ENCODE results near the gene OTOA.
"Not testable (repeated sequence)": the region's sequence is repeated elsewhere in the genome, so short reads cannot be mapped to it uniquely, and the experiment has no call there.

Gene OTOA

GRCh38 chr16:21683184-21683583 is 19.4 kb downstream of the OTOA start:
- no peak for DNase-seq

GRCh38 chr16:21684199-21684598 is 20.4 kb downstream of the OTOA start:
- DNase-seq, result peak; percentile 27

- no peak for DNase-seq
Measured at GRCh38 chr16:21685034-21685455, 21.3 kb downstream of the OTOA start.

DNA sequence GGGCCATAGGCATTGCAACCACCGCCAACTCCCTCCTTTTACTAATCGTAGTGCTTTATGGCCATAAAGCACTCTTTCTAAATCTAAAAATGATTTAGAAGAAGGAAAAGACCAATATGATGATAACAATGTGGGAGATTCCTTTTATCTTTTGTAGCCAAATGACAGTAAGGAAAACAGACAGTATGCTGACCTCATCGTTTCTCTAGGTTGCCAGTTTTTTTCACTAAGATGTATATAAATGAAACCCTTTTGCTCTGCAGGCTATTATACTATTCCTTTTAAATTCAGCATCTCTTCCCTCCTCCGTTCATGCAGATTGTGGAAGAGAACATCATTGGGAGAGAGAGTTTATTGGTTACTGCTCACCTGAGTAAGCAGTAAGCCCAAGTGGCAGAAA is 25.3 kb downstream of the OTOA start:
- DNase-seq, result no peak

DNA sequence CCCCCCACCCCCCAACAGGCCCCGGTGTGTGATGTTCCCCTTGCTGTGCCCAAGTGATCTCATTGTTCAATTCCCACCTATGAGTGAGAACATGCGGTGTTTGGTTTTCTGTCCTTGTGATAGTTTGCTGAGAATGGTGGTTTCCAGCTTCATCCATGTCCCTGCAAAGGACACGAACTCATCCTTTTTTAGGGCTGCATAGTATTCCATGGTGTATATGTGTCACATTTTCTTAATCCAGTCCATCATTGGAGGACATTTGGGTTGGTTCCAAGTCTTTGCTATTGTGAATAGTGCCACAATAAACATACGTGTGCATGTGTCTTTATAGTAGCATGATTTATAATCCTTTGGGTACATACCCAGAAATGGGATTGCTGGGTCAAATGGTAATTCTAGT is 27.2 kb downstream of the OTOA start:
- not testable (repeated sequence) for DNase-seq

DNA sequence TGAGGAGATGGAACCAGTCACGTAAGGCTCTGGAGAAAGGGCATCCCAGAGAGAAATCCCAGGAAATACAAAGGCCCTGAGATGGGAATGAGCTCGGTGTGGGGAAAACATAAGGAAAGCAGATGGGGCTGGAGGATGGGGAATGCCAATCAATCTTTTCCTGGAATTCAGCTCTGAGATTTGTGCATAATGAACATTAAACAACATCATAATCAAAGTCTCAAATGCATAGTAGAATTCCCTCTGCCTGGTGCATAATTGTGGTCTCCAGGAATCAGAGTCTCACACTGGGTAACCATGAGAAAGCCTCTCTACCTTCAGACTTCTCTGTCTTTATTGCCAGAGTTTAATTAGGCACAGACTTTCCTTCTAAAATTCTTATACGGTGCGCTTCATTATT is 30.8 kb downstream of the OTOA start:
- no peak for DNase-seq

DNA sequence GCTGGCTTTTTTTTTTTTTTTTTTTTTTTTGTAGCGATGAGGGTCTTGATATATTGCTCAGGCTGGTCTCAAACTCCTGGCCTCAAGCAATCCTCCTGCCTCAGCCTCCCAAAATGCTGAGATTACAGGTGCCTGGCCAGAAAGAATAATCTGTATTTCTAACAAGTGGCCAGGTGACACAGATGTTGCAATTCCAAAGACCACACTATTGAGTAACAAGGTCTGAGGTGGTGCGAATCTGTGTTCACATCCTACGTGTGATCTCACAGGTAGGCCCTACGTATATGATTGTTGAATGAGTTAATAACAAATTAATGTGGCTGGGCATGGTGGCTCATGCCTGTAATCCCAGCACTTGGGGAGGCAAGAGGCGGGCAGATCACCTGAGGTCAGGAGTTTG is 33.3 kb downstream of the OTOA start:
- DNase-seq, result no peak

DNA sequence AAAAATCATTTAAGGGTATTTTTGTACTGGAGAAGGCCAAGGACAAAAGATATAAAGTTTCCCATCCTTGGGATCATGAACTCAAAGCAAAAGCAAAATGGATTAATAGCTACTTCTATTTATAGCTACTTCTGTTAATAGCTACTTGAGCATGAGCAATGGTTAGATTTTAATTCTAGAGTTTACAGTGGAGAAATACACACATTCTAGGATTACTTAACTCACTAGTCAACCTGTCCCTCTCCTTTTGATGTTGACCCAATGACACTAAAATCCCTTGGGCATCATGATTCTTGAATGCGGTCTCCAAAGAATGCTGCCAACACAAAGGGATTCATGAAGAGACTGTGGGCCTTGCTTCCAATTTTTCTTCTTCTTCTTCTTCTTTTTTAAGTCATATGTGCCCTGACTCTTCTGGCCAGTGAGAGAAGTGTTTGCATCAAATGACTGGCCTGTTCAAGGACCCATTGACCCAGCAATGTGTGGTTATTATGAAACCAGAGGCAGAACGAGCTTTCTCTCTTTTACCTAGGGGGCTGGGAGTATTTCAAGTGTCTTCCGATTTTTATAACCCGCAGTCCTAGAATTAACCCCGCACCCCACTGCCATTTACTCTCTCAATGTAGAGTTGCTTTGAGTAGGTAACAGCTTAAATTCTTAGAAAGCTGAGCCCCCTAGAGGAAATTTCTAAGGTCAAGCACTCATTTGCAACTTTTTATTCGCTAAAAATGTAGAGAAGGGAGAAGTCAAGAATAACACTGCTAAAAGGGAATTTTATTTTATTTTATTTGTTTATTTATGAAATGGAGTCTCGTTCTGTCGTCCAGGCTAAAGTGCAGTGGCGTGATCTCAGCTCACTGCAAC is 34.6 kb downstream of the OTOA start:
- no peak for DNase-seq

DNA sequence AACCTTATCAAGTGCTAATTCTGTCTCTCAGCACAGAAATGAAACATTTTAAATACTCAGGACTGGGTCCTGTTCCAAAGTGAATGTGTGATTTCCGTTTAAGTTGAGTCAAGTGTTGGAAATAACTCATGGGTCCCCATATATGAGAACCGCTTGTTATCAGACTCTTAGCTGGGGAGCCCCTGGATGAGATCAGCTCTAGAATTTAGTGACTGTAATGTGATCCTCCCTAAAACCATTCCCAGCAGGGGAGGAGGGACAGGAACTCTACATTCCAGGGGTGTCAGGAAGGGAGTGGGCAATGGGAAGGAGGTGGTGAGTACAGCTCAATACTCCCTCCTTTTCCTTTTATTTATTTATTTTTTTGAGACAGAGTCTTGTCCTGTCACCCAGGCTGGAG is 37.5 kb downstream of the OTOA start:
- no peak for DNase-seq

GRCh38 chr16:21702276-21702675 is 38.5 kb downstream of the OTOA start:
- no peak for DNase-seq

DNA sequence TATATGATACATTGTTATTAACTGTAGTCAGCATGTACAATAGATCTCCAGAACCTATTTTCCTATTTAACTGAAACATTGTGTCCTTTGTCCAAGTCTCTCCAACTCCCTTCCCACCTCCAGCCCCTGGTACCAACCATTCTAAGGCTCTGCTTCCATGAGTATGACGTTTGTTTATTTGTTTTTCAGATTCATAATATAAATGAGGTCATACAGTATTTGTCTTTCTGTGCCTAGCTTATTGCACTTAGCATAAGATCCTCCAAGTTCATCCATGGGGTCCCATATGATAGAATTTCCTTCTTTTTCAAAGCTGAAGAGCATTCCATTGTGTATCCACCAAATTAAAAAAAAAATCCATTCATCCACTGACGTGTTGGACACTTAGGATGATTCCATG is 39.4 kb downstream of the OTOA start:
- no peak for DNase-seq

DNA sequence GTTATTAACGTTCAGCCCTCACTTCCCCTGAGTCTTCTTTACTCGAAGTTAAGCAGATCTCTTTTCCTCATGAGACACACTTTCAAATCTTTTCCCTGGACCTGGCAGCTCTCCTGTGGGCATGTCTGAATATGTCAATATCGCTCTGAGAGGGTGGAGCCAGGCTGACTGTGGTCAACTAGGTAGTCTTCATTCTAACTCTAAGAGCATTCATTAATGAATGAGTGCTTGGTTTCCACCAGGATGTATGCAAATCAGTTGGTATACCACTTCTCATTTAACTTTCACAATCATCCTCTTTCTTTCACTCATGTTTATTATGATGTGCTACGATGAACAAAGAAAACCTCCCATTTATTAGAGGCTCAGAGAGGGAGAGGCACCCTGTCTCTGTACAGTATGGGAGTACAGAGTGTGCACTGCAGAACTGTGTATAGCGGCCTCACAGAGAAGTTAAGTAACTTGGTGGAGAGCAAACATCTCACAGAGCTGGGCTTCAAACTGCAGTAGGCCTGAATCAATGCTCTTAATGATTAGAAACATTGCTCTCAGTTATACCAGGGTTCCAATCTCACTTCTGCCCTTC is 39.9 kb downstream of the OTOA start:
- no peak for DNase-seq

DNA sequence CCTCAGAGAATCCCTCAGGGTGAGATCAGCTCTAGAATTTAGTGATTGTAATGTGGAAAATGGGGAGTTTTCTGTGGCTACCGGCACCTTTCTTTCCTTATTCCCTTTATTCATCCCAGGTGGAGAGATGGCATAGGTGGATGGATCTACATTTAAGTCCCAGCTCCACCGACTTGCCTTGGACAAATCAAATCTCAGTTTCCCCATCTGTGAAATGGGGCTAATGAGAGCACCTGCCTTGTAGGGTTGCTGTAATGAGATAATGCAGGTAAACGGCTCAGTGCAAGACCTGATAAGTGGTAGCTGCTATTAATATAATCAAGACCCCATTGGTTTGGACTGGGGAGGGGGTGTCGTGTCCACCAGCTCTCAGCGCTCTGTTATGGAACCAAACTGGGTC is 40.5 kb downstream of the OTOA start:
- DNase-seq, result no peak

GRCh38 chr16:21704733-21705132 is 41.0 kb downstream of the OTOA start:
- DNase-seq, result no peak

DNA sequence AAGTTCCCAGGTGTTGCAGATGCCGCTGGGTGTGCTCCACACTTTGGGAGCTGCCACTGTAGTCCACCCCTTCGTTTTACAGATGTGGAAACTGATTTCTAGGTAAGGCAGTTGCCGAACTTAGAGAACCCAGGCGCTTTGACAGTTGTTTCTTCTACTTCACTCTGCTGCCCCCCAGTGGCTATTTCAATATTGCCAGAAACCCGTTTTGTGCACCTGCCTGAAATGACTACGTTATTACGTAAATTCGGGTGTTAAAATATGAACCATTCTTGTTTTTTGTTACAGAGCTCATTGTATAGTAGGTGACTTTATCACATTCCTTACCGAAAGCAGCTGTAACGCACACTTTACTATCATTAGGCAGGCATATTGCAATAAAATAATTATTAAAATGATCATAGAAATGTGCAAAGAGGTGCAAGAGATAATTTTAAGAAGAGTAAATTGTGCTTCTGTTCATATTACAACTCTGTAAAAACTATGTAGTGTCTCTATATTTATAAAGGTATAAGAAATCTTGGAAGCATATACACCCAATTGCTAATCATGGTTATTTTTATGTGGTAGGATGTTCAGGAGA is 44.9 kb downstream of the OTOA start:
- DNase-seq, result peak; percentile 87

- DNase-seq, result no peak
Measured at GRCh38 chr16:21710938-21711337, 47.2 kb downstream of the OTOA start.

GRCh38 chr16:21713549-21714368 is 50.0 kb downstream of the OTOA start:
- no peak for DNase-seq

DNA sequence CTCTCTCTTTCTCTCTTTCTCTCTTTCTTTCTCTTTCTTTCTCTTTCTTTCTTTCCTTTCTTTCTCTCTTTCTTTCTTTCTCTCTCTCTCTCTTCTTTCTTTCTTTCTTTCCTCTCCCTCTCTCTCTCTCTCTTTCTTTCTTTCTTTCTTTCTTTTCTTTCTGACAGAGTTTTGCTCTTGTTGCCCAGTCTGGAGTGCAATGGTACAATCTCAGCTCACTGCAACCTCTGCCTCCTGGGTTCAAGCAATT is 50.5 kb downstream of the OTOA start:
- DNase-seq, result not testable (repeated sequence)

GRCh38 chr16:21717608-21718007 is 53.8 kb downstream of the OTOA start:
- DNase-seq, result no peak

- no peak for DNase-seq
Measured at GRCh38 chr16:21719283-21719682, 55.5 kb downstream of the OTOA start.

- DNase-seq, result no peak
Measured at GRCh38 chr16:21720533-21720932, 56.8 kb downstream of the OTOA start.

- no peak for DNase-seq
Measured at GRCh38 chr16:21722771-21723455, 59.1 kb downstream of the OTOA start.

DNA sequence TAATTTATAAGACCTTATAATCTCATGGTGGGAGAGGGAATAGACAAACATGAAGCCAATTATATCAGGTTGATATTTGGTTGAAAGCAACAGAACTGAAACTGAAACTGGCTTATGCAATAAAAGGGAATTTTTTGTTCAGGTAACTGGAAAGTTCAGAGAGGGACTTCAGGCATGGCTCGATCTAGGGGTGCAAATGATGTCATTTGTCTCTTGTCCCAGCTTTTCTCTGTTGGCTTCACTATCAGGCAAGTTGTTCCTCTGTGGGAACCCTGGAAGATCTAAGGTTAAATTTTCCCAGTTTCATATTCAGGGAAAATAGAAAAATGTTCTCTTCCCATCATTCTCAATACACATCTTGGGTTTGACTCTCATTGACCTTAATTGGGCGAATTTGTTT is 59.8 kb downstream of the OTOA start:
- DNase-seq, result no peak

Data from CD4-positive, alpha-beta T cell treated with Interleukin-12 subunit alpha and Interleukin-12 subunit beta, for 1 hour (primary cell).